Activated naive CD8-positive, alpha-beta T cell treated with anti-CD3 and anti-CD28 coated beads, Interleukin-2, amount 50 U/mL, for 24 hours (primary cell): ENCODE measurements around the gene MBOAT2.
"Not testable (repeated sequence)": the region's sequence is repeated elsewhere in the genome, so short reads cannot be mapped to it uniquely, and the experiment has no call there.

Experiments
- ATAC-seq: fragments of 150-1000 bp; cut with Tn5 transposase; one replicate; pipeline ENCODE4 v1.10.0; 2021
- DNase-seq: peaks from one replicate; pipeline ENCODE4 v3.0.0; 2021
- H3K27ac Mint-ChIP-seq: one replicate; pipeline ENCODE4 v1.8.0; 2021; ENCODE audit warnings: mild to moderate bottlenecking, mixed read lengths
- H3K27me3 Mint-ChIP-seq: one replicate; pipeline ENCODE4 v1.8.0; 2021; ENCODE audit warnings: mixed read lengths
- H3K36me3 Mint-ChIP-seq: one replicate; pipeline ENCODE4 v1.8.0; 2021; ENCODE audit warnings: low read depth, mixed read lengths
- H3K4me1 Mint-ChIP-seq: one replicate; pipeline ENCODE4 v1.8.0; 2021; ENCODE audit warnings: mixed read lengths
- H3K4me3 Mint-ChIP-seq: one replicate; pipeline ENCODE4 v1.8.0; 2021; ENCODE audit warnings: mild to moderate bottlenecking, moderate library complexity, mixed read lengths
- H3K9me3 Mint-ChIP-seq: one replicate; pipeline ENCODE4 v1.8.0; 2021; ENCODE audit warnings: mixed read lengths

MBOAT2 gene

GRCh38 chr2:9003616-9004337, at the start of gene MBOAT2:
Gene MBOAT2, minus strand, starts transcription at chr2:9003684. Its CDS starts 70 bp downstream, at chr2:9003614.
- H3K9me3 Mint-ChIP-seq = no peaks in the 10 kb centered on the region
- DNase-seq (peak; percentile 80), ATAC-seq (peak; percentile 91)
- peaks cover 15% of the 10 kb centered on the region for H3K4me1 Mint-ChIP-seq
- H3K27me3 Mint-ChIP-seq = peaks cover 10% of the 10 kb centered on the region
- H3K27ac Mint-ChIP-seq = peak within 1 kb of the TSS; percentile 43
- H3K36me3 Mint-ChIP-seq = no peaks in the 10 kb centered on the region
- peak within 1 kb of the TSS; percentile 78 for H3K4me3 Mint-ChIP-seq

DNA sequence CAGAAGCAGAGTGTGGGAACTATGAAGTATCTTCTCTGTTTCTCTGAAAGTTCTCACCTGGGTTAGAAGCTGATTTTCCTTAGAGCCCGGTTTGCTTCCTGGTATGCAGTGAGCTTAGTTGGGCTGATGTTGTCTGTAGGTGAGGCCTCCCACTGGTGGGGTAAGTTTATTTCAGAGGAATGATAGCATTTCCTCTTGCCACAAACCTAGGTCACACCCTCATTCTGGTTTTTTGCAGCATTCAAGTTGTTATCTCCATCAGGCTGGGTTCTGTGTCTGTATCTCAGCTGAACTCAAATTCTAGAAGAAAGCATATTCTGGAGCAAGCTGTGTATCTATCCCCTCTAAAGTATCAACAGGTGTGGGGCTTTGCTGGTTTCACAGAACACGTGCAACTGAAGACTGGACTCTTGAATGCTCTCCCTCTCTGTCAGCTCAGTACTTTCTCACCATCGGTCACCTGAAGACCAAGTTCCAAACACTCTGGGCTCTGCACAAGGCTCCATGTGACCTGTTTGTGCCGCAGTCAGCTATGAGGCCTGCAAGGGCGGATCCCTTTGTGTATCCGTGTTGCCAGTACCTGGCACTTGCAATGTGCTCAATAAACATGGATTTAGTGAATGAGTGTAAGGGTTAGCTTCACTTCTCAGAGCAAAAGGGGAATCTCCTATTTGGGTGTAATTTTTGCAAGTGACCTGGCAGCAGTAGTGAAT, 49.5 kb upstream of the MBOAT2 start:
- H3K27ac Mint-ChIP-seq = no peak overlapping the region
- DNase-seq = no peak

GRCh38 chr2:9051451-9051850, 48.0 kb upstream of the MBOAT2 start:
- ATAC-seq, H3K9me3 Mint-ChIP-seq, H3K27ac Mint-ChIP-seq, DNase-seq, H3K4me3 Mint-ChIP-seq, H3K36me3 Mint-ChIP-seq, H3K4me1 Mint-ChIP-seq, H3K27me3 Mint-ChIP-seq: not testable (repeated sequence)

More for the DNA sequence above, 49.5 kb upstream of the MBOAT2 start:
- Mint-ChIP-seq H3K36me3 (no peaks in the 10 kb centered on the region), H3K27me3 (no peaks in the 10 kb centered on the region), H3K4me3 (no peak overlapping the region), H3K4me1 (peaks cover 4% of the 10 kb centered on the region), H3K9me3 (peaks cover 12% of the 10 kb centered on the region)
- no peak for ATAC-seq

GRCh38 chr2:9050122-9050809, 46.8 kb upstream of the MBOAT2 start:
- Mint-ChIP-seq H3K27me3 (no peaks in the 10 kb centered on the region), H3K36me3 (no peaks in the 10 kb centered on the region), H3K4me3 (no peak overlapping the region), H3K4me1 (no peaks in the 10 kb centered on the region), H3K27ac (no peak overlapping the region), H3K9me3 (peaks cover 3% of the 10 kb centered on the region)
- ATAC-seq (no peak), DNase-seq (no peak)

DNA sequence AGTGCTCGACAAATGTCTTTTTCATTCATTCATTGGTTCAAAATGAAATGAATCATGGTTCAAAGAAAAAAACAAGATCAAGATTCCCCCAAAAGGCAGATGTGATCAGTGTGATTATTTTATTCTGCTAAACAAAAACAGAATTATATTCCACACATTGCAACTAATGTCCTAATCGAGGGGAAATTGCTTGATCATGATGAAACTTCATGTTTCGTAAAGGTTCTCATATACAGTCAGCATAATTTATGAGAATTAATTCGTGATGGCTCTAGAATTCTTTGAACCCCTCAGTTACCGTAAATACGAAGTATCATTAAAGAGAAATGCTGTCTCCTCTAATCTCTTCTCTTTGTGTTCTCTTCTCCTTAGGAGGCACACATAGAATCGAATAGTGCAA, 42.1 kb upstream of the MBOAT2 start:
- H3K27me3 Mint-ChIP-seq = peaks cover 3% of the 10 kb centered on the region
- H3K27ac Mint-ChIP-seq = no peak overlapping the region
- H3K36me3 Mint-ChIP-seq = no peaks in the 10 kb centered on the region
- DNase-seq (no peak), ATAC-seq (no peak)
- H3K4me1 Mint-ChIP-seq = no peaks in the 10 kb centered on the region
- H3K4me3 Mint-ChIP-seq = no peak overlapping the region
- no peaks in the 10 kb centered on the region for H3K9me3 Mint-ChIP-seq

GRCh38 chr2:9043491-9043890, 40.0 kb upstream of the MBOAT2 start:
- not testable (repeated sequence) for H3K4me3 Mint-ChIP-seq, H3K36me3 Mint-ChIP-seq, H3K9me3 Mint-ChIP-seq, H3K27ac Mint-ChIP-seq, H3K4me1 Mint-ChIP-seq, ATAC-seq, H3K27me3 Mint-ChIP-seq, DNase-seq

DNA sequence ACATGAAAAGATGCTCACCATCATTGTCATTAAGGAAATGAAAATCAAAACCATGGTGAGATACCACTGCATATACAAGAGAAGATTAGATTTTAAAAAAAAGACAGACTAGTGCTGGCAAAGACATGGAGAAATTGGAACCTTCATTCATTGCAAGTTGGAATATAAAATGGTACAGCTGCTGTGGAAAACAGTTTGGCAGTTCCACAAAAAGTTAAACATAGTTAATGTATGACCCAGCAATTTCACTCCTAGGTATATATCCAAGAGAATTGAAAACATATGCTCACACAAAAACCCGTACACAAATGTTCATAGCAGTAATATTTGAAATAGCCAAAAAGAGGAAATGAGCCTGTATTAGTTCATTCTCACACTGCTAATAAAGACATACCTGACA, 33.7 kb upstream of the MBOAT2 start:
- Mint-ChIP-seq H3K4me1 (peaks cover 2% of the 10 kb centered on the region), H3K4me3 (no peak overlapping the region), H3K9me3 (peaks cover 16% of the 10 kb centered on the region), H3K27me3 (peaks cover 19% of the 10 kb centered on the region), H3K27ac (no peak overlapping the region), H3K36me3 (no peaks in the 10 kb centered on the region)
- ATAC-seq (no peak), DNase-seq (no peak)

- Mint-ChIP-seq H3K9me3 (peaks cover 12% of the 10 kb centered on the region), H3K4me1 (peaks cover 2% of the 10 kb centered on the region), H3K27me3 (peaks cover 10% of the 10 kb centered on the region), H3K27ac (no peak overlapping the region), H3K36me3 (no peaks in the 10 kb centered on the region), H3K4me3 (no peak overlapping the region)
- DNase-seq = no peak
- ATAC-seq = no peak
Measured at GRCh38 chr2:9033385-9034168, 30.1 kb upstream of the MBOAT2 start.

GRCh38 chr2:9032536-9033255, 29.2 kb upstream of the MBOAT2 start:
- Mint-ChIP-seq H3K4me3 (no peak overlapping the region), H3K27me3 (peaks cover 10% of the 10 kb centered on the region), H3K9me3 (peaks cover 5% of the 10 kb centered on the region), H3K27ac (no peak overlapping the region), H3K4me1 (peaks cover 2% of the 10 kb centered on the region), H3K36me3 (no peaks in the 10 kb centered on the region)
- ATAC-seq (no peak), DNase-seq (no peak)

GRCh38 chr2:9032121-9032520, 28.6 kb upstream of the MBOAT2 start:
- Mint-ChIP-seq H3K36me3 (no peaks in the 10 kb centered on the region), H3K4me1 (peaks cover 2% of the 10 kb centered on the region), H3K27ac (no peak overlapping the region), H3K27me3 (peaks cover 10% of the 10 kb centered on the region), H3K9me3 (no peaks in the 10 kb centered on the region), H3K4me3 (no peak overlapping the region)
- DNase-seq = no peak
- ATAC-seq = no peak

DNA sequence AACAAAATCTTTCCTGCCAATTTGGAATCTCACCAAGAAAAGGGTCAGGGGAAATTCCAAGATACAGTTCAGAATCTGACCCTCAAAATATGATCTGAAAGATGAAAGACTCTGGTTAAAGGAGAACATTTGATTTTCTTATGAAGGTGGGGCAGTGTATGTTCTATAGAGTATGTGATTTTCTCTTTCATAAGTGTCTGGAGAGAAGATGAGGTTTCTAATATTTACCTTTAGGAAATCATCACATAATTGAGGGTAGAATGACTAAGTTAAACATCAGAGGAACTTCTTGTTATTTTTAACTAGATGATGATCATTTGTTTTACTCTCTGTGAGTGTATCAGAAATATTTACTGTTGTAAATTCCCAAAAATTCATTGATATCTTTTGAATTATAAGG, 27.8 kb upstream of the MBOAT2 start:
- H3K4me3 Mint-ChIP-seq = no peak overlapping the region
- peaks cover 2% of the 10 kb centered on the region for H3K4me1 Mint-ChIP-seq
- DNase-seq = no peak
- H3K27ac Mint-ChIP-seq = no peak overlapping the region
- H3K9me3 Mint-ChIP-seq = no peaks in the 10 kb centered on the region
- H3K36me3 Mint-ChIP-seq = no peaks in the 10 kb centered on the region
- ATAC-seq = no peak
- H3K27me3 Mint-ChIP-seq = peaks cover 11% of the 10 kb centered on the region

- H3K27me3 Mint-ChIP-seq = peaks cover 11% of the 10 kb centered on the region
- H3K4me3 Mint-ChIP-seq = no peak overlapping the region
- no peak overlapping the region for H3K27ac Mint-ChIP-seq
- H3K36me3 Mint-ChIP-seq = no peaks in the 10 kb centered on the region
- DNase-seq (no peak), ATAC-seq (no peak)
- no peaks in the 10 kb centered on the region for H3K9me3 Mint-ChIP-seq
- peaks cover 2% of the 10 kb centered on the region for H3K4me1 Mint-ChIP-seq
Measured at GRCh38 chr2:9030841-9031240, 27.4 kb upstream of the MBOAT2 start.

DNA sequence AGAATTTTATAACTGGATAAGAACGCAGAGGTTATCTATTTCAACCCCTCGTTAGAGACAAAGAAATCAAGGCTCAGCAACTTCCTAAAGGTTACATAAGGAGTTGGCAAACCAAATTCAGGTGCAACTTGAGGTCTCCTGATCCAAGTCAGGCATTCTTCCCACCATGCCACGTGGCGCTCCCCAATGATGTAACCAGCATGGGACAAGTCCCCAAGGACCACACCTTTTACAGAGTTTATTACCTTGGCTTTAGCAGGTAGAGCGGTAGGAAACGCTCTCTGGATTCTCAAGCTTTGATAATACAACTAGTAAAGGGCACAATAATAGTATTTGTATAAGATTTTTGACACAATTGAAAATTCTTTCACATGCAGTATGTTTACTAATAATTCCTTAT, 26.7 kb upstream of the MBOAT2 start:
- no peak overlapping the region for H3K27ac Mint-ChIP-seq
- H3K4me3 Mint-ChIP-seq = no peak overlapping the region
- H3K4me1 Mint-ChIP-seq = peaks cover 2% of the 10 kb centered on the region
- no peak for ATAC-seq
- H3K27me3 Mint-ChIP-seq = peaks cover 10% of the 10 kb centered on the region
- DNase-seq = no peak
- no peaks in the 10 kb centered on the region for H3K9me3 Mint-ChIP-seq
- no peaks in the 10 kb centered on the region for H3K36me3 Mint-ChIP-seq

- Mint-ChIP-seq H3K27ac (no peak overlapping the region), H3K27me3 (peaks cover 10% of the 10 kb centered on the region), H3K4me1 (peaks cover 2% of the 10 kb centered on the region), H3K4me3 (no peak overlapping the region), H3K9me3 (no peaks in the 10 kb centered on the region), H3K36me3 (no peaks in the 10 kb centered on the region)
- ATAC-seq = no peak
- DNase-seq = no peak
Measured at GRCh38 chr2:9029721-9030120, 26.2 kb upstream of the MBOAT2 start.
